Measurements from ENCODE around the gene PRPH. TPM values are rescaled to one million over a fixed set of nuclear protein-coding genes. Genes with fewer than 3 reads are reported as not detected.
A peak's percentile ranks its signal among the peaks of the same experiment; 100 is the strongest.

Gene PRPH
- total and polyA plus RNA-seq, 9 of the 15 experiments (the other 6 are each of a cell fraction or from before 2014, with no cell fraction given), result 0.27 to 1.9 (median 1.3) TPM; not detected in 1

DNA sequence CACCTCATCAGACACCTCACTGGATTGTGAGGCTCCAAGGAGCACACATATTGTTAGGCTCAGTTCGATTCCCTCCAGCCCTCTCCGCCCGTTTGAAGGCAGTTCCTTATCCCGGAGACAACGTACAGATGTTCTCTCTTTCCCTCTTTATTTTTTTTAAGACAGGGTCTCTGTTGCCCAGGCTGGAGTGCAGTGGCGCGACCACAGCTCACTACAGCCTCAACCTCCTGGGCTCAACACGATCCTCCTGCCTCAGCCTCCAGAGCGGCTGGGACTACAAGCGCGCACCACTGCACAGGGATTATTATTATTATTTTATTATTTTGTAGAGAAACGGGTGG, 27.4 kb downstream of the PRPH start (continued):
- TF ChIP-seq, protein P1, sequence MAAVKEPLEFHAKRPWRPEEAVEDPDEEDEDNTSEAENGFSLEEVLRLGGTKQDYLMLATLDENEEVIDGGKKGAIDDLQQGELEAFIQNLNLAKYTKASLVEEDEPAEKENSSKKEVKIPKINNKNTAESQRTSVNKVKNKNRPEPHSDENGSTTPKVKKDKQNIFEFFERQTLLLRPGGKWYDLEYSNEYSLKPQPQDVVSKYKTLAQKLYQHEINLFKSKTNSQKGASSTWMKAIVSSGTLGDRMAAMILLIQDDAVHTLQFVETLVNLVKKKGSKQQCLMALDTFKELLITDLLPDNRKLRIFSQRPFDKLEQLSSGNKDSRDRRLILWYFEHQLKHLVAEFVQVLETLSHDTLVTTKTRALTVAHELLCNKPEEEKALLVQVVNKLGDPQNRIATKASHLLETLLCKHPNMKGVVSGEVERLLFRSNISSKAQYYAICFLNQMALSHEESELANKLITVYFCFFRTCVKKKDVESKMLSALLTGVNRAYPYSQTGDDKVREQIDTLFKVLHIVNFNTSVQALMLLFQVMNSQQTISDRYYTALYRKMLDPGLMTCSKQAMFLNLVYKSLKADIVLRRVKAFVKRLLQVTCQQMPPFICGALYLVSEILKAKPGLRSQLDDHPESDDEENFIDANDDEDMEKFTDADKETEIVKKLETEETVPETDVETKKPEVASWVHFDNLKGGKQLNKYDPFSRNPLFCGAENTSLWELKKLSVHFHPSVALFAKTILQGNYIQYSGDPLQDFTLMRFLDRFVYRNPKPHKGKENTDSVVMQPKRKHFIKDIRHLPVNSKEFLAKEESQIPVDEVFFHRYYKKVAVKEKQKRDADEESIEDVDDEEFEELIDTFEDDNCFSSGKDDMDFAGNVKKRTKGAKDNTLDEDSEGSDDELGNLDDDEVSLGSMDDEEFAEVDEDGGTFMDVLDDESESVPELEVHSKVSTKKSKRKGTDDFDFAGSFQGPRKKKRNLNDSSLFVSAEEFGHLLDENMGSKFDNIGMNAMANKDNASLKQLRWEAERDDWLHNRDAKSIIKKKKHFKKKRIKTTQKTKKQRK (IDR thresholded peaks at IDR 0.05; ENCODE audit: borderline replicate concordance, low read depth, low read length), result no peak
- no peak for TF ChIP-seq TAL1 (IDR thresholded peaks at IDR 0.05)
- TF ChIP-seq NCOA2 (IDR thresholded peaks at IDR 0.05; ENCODE audit: partially characterized antibody in 2 of 2), result no peak
- TF ChIP-seq EGR1 (conservative IDR thresholded peaks at IDR 0.05), result no peak
- no peak for TF ChIP-seq GABPB2 (CRISPR knock-in tag; conservative IDR thresholded peaks at IDR 0.05)
- TF ChIP-seq ZNF431 (CRISPR knock-in tag; IDR thresholded peaks at IDR 0.05), result no peak
- TF ChIP-seq TBL1XR1 (IDR thresholded peaks at IDR 0.05; ENCODE audit: low read length in 2 of 2), result no peak
- TF ChIP-seq, protein P2, sequence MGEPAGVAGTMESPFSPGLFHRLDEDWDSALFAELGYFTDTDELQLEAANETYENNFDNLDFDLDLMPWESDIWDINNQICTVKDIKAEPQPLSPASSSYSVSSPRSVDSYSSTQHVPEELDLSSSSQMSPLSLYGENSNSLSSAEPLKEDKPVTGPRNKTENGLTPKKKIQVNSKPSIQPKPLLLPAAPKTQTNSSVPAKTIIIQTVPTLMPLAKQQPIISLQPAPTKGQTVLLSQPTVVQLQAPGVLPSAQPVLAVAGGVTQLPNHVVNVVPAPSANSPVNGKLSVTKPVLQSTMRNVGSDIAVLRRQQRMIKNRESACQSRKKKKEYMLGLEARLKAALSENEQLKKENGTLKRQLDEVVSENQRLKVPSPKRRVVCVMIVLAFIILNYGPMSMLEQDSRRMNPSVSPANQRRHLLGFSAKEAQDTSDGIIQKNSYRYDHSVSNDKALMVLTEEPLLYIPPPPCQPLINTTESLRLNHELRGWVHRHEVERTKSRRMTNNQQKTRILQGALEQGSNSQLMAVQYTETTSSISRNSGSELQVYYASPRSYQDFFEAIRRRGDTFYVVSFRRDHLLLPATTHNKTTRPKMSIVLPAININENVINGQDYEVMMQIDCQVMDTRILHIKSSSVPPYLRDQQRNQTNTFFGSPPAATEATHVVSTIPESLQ (CRISPR knock-in tag; IDR thresholded peaks at IDR 0.05), result peak; percentile 63; the same call in 1 of the 2 replicates
- TF ChIP-seq, protein P3, sequence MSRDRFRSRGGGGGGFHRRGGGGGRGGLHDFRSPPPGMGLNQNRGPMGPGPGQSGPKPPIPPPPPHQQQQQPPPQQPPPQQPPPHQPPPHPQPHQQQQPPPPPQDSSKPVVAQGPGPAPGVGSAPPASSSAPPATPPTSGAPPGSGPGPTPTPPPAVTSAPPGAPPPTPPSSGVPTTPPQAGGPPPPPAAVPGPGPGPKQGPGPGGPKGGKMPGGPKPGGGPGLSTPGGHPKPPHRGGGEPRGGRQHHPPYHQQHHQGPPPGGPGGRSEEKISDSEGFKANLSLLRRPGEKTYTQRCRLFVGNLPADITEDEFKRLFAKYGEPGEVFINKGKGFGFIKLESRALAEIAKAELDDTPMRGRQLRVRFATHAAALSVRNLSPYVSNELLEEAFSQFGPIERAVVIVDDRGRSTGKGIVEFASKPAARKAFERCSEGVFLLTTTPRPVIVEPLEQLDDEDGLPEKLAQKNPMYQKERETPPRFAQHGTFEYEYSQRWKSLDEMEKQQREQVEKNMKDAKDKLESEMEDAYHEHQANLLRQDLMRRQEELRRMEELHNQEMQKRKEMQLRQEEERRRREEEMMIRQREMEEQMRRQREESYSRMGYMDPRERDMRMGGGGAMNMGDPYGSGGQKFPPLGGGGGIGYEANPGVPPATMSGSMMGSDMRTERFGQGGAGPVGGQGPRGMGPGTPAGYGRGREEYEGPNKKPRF (IDR thresholded peaks at IDR 0.05; ENCODE audit: low read depth, low read length), result no peak
- no peak for TF ChIP-seq LEF1 (IDR thresholded peaks at IDR 0.05)
- TF ChIP-seq, protein P4, sequence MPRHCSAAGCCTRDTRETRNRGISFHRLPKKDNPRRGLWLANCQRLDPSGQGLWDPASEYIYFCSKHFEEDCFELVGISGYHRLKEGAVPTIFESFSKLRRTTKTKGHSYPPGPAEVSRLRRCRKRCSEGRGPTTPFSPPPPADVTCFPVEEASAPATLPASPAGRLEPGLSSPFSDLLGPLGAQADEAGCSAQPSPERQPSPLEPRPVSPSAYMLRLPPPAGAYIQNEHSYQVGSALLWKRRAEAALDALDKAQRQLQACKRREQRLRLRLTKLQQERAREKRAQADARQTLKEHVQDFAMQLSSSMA (CRISPR knock-in tag; IDR thresholded peaks at IDR 0.05), result no peak
- TF ChIP-seq, protein P5, sequence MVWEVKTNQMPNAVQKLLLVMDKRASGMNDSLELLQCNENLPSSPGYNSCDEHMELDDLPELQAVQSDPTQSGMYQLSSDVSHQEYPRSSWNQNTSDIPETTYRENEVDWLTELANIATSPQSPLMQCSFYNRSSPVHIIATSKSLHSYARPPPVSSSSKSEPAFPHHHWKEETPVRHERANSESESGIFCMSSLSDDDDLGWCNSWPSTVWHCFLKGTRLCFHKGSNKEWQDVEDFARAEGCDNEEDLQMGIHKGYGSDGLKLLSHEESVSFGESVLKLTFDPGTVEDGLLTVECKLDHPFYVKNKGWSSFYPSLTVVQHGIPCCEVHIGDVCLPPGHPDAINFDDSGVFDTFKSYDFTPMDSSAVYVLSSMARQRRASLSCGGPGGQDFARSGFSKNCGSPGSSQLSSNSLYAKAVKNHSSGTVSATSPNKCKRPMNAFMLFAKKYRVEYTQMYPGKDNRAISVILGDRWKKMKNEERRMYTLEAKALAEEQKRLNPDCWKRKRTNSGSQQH (CRISPR knock-in tag; IDR thresholded peaks at IDR 0.05), result no peak
- TF ChIP-seq, protein P6, sequence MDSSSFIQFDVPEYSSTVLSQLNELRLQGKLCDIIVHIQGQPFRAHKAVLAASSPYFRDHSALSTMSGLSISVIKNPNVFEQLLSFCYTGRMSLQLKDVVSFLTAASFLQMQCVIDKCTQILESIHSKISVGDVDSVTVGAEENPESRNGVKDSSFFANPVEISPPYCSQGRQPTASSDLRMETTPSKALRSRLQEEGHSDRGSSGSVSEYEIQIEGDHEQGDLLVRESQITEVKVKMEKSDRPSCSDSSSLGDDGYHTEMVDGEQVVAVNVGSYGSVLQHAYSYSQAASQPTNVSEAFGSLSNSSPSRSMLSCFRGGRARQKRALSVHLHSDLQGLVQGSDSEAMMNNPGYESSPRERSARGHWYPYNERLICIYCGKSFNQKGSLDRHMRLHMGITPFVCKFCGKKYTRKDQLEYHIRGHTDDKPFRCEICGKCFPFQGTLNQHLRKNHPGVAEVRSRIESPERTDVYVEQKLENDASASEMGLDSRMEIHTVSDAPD (CRISPR knock-in tag; IDR thresholded peaks at IDR 0.05), result no peak
- TF ChIP-seq XRCC3 (IDR thresholded peaks at IDR 0.05), result no peak
- TF ChIP-seq, protein P7, sequence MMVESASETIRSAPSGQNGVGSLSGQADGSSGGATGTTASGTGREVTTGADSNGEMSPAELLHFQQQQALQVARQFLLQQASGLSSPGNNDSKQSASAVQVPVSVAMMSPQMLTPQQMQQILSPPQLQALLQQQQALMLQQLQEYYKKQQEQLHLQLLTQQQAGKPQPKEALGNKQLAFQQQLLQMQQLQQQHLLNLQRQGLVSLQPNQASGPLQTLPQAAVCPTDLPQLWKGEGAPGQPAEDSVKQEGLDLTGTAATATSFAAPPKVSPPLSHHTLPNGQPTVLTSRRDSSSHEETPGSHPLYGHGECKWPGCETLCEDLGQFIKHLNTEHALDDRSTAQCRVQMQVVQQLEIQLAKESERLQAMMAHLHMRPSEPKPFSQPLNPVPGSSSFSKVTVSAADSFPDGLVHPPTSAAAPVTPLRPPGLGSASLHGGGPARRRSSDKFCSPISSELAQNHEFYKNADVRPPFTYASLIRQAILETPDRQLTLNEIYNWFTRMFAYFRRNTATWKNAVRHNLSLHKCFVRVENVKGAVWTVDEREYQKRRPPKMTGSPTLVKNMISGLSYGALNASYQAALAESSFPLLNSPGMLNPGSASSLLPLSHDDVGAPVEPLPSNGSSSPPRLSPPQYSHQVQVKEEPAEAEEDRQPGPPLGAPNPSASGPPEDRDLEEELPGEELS (CRISPR knock-in tag; IDR thresholded peaks at IDR 0.05; ENCODE audit: borderline replicate concordance), result no peak

Data from K562 (cell line).